B cell (primary cell): ENCODE results near the gene ZSCAN30. TPM values are rescaled to one million over a fixed set of nuclear protein-coding genes. Genes with fewer than 3 reads are reported as not detected.

Experiments
- ATAC-seq: fragments of 200-7000 bp; cut with Tn5 transposase; one replicate; pipeline ENCODE4 v1.10.0; 2021; ENCODE audit warnings: low read depth, mild to moderate bottlenecking, moderate number of reproducible peaks, moderate library complexity
- CTCF ChIA-PET: fragments of 350-600 bp; sonication (Branson Sonifier 250); formaldehyde crosslinking; loops from one replicate; lab custom pipeline; 2021; ENCODE audit warnings: antibody characterized with exemption, inconsistent platforms; lab: Charles Lee
- POLR2A ChIA-PET: fragments of 350-600 bp; sonication (Branson Sonifier 250); formaldehyde crosslinking; loops from one replicate; lab custom pipeline; 2021; ENCODE audit warnings: antibody characterized with exemption; lab: Charles Lee
- DNase-seq: peaks from one replicate; pipeline ENCODE4 v3.0.0; 2013
- H2AFZ ChIP-seq: 2 replicates; pipeline ENCODE4 v1.6.1; 2012; ENCODE audit warnings: mild to moderate bottlenecking, low read depth, low read length; ENCODE audit not compliant: insufficient read depth, poor library complexity, severe bottlenecking
- H3K27ac ChIP-seq, 2 donors: 1 replicate in 1 of 2; 2 replicates in 1 of 2; pipeline ENCODE4 v1.5.1; 2012 to 2013; ENCODE audit warnings: low read length in 2 of 2, mild to moderate bottlenecking in 2 of 2, moderate library complexity in 1 of 2
- H3K27me3 ChIP-seq, 4 experiments: fragments of 200-600 bp in 1 of 4; sonication (generic) in 1 of 4; replicated peaks in 1 of 4; 1 replicate in 2 of 4; 2 replicates in 2 of 4; pipeline versions ENCODE4 v1.6.1 to v1.7.0; 2013 to 2016; ENCODE audit warnings: low read length in 3 of 4, mild to moderate bottlenecking in 2 of 4, mixed read lengths in 1 of 4, moderate library complexity in 1 of 4; ENCODE audit not compliant: insufficient read depth in 4 of 4, control insufficient read depth in 3 of 4; ENCODE audit errors: control extremely low read depth in 1 of 4
- H3K36me3 ChIP-seq, 2 experiments: replicated peaks in 1 of 2; 1 replicate in 1 of 2; 2 replicates in 1 of 2; pipeline versions ENCODE4 v1.6.1 to v1.7.1; 2013; ENCODE audit warnings: low read length in 1 of 2; ENCODE audit not compliant: insufficient read depth in 2 of 2, control insufficient read depth in 1 of 2; ENCODE audit errors: control extremely low read depth in 1 of 2, extremely low read depth in 1 of 2
- H3K4me1 ChIP-seq, 2 donors: fragments of 200-600 bp in 1 of 2; sonication (generic) in 1 of 2; 1 replicate in 1 of 2; 2 replicates in 1 of 2; pipeline versions ENCODE4 v1.5.1 to v1.6.1; 2013 to 2017; ENCODE audit warnings: low read length in 2 of 2; ENCODE audit not compliant: control insufficient read depth in 2 of 2, insufficient read depth in 2 of 2
- H3K4me2 ChIP-seq: replicated peaks from 2 replicates; pipeline ENCODE3; 2012; ENCODE audit warnings: mild to moderate bottlenecking, low read depth, low read length; ENCODE audit not compliant: poor library complexity, severe bottlenecking
- H3K4me3 ChIP-seq, 5 experiments: fragments of 200-600 bp in 1 of 5; sonication (generic) in 1 of 5; 1 replicate in 3 of 5; 2 replicates in 2 of 5; pipeline versions ENCODE4 v1.5.1 to v1.7.0; 2011 to 2016; ENCODE audit warnings: low read length in 4 of 5, mild to moderate bottlenecking in 4 of 5, low read depth in 2 of 5, control low read depth in 1 of 5, moderate library complexity in 1 of 5; ENCODE audit not compliant: insufficient read depth in 1 of 5; ENCODE audit errors: control extremely low read depth in 1 of 5, extremely low read depth in 1 of 5
- H3K79me2 ChIP-seq: fragments of 200-600 bp; sonication (generic); one replicate; pipeline ENCODE4 v1.6.0; 2016; ENCODE audit warnings: low read length; ENCODE audit not compliant: control insufficient read depth, insufficient read depth
- H3K9ac ChIP-seq: fragments of 200-600 bp; sonication (generic); 2 replicates; pipeline ENCODE4 v1.6.1; 2017; ENCODE audit warnings: mild to moderate bottlenecking, low read length, moderate library complexity
- H3K9me3 ChIP-seq, 3 donors: one replicate each; pipeline versions ENCODE4 v1.6.1 to v1.7.1; 2013; ENCODE audit warnings: low read length in 2 of 3; ENCODE audit not compliant: control insufficient read depth in 2 of 3, insufficient read depth in 1 of 3; ENCODE audit errors: control extremely low read depth in 1 of 3
- H4K20me1 ChIP-seq: 2 replicates; pipeline ENCODE4 v1.6.0; 2012; ENCODE audit warnings: mild to moderate bottlenecking, low read length; ENCODE audit not compliant: insufficient read depth, control insufficient read depth, poor library complexity, severe bottlenecking
- H3K27ac Mint-ChIP-seq: one replicate; pipeline ENCODE4 v1.8.0; 2021; ENCODE audit warnings: mixed read lengths
- H3K27me3 Mint-ChIP-seq: one replicate; pipeline ENCODE4 v1.8.0; 2021; ENCODE audit warnings: mixed read lengths
- H3K4me1 Mint-ChIP-seq: one replicate; pipeline ENCODE4 v1.8.0; 2021; ENCODE audit warnings: mixed read lengths
- H3K4me3 Mint-ChIP-seq: one replicate; pipeline ENCODE4 v1.8.0; 2021; ENCODE audit warnings: mixed read lengths
- H3K9me3 Mint-ChIP-seq: one replicate; pipeline ENCODE4 v1.8.0; 2022; ENCODE audit warnings: mixed read lengths; ENCODE audit not compliant: insufficient read depth
- CTCF ChIP-seq: fragments of 200-600 bp; IDR thresholded peaks from one replicate; pipeline ENCODE4 v1.8.0; 2022; ENCODE audit warnings: antibody characterized with exemption, mild to moderate bottlenecking
- EZH2 ChIP-seq: IDR thresholded peaks from 2 replicates; pipeline ENCODE4 v1.6.1; 2012; ENCODE audit warnings: borderline replicate concordance, low read depth, mild to moderate bottlenecking, moderate library complexity, low read length; ENCODE audit not compliant: insufficient read depth, poor library complexity, severe bottlenecking
- WGBS: methylation state at CpG from one replicate; pipeline ENCODE4 v1.1.5; 2013; ENCODE audit warnings: missing lambda C conversion rate; ENCODE audit not compliant: insufficient coverage; 5-methylcytosine and 5-hydroxymethylcytosine counted together
- intact Hi-C: fragments of 100-400 bp; cut with micrococcal nuclease; formaldehyde crosslinking; loops from one replicate; pipeline ENCODE4 v1.10.0; 2022
- polyA plus RNA-seq: library from polyadenylated mRNA; depleted of rRNA; stranded (reverse); fragments of >200 nt; gene quantifications from 2 replicates; pipeline ENCODE4 v1.2.3, GENCODE V29; 2012
- total RNA-seq, 2 donors: library from RNA; stranded (reverse); fragments of 120-200 nt in 1 of 2; gene quantifications; 1 replicate in 1 of 2; 2 replicates in 1 of 2; pipeline versions ENCODE4 v1.2.3 to v1.2.4, GENCODE V29; 2013 to 2022

Gene ZSCAN30
- total and polyA plus RNA-seq, 2 donors (not counting 1 experiment from before 2014, with no cell fraction given): 11.0 to 37.3 TPM

GRCh38 chr18:35296060-35296459, 6.0 kb upstream of the ZSCAN30 start:
- 100% methylated on average over 1 of the region's 2 CpGs for WGBS

DNA sequence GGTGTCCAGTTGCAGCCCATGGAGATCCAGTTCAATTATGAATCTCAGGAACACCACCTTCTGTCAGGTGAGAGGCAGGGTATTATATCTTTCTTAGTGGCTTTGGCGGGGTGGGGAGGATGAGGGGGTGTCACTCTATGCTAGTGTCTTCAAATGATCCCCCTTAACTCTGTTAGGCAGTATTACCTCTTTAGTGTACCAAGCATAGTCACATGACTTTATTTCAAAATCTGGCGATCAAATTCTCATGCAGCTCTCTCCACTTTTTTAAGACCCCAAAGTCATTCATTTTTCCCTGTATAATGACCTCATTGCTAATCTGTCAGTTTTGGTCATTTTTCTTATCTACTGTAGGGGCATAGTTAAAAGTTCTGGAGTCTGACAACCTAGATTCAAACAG, 1.1 kb upstream of the ZSCAN30 start:
- CTCF ChIA-PET: interaction anchor here (0.9 kb wide), 1 partner anchor 27 kb away, joined by 3 read pairs; no protein-coding TSS in a partner anchor
- Histone ChIP-seq H3K4me2 (peak overlapping the region; percentile 81), H4K20me1 (peaks cover 3% of the 10 kb centered on the region), H3K79me2 (peaks cover 65% of the 10 kb centered on the region), H3K9me3 (peaks cover 0 to 4% (median 0%) of the 10 kb centered on the region in 3 donors), H3K36me3 (peaks cover 0 to 14% of the 10 kb centered on the region in 2 experiments), H3K27ac (peak overlapping the region in 1 of 2 donors; percentile 80), H2AFZ (peak overlapping the region; percentile 84), H3K9ac (peak overlapping the region; percentile 84), H3K27me3 (no peaks in the 10 kb centered on the region), H3K4me3 (peak overlapping the region in 3 of 5 experiments; percentile 85 to 92 (median 90)), H3K4me1 (peaks cover 14 to 16% of the 10 kb centered on the region in 2 donors)
- H3K9me3 Mint-ChIP-seq: no peaks in the 10 kb centered on the region
- WGBS: no CpG with 5 or more reads among the region's 2 CpGs
- intact Hi-C loops: loop anchor here (2.0 kb wide), 1 partner anchor 776 kb away; the partner anchor contains the start of gene RPRD1A
- peaks cover 45% of the 10 kb centered on the region for H3K4me1 Mint-ChIP-seq
- peak overlapping the region; percentile 98 for H3K27ac Mint-ChIP-seq
- DNase-seq (no peak), ATAC-seq (no peak)
- POLR2A ChIA-PET: no interaction called here
- no peaks in the 10 kb centered on the region for H3K27me3 Mint-ChIP-seq
- peak overlapping the region; percentile 100 for H3K4me3 Mint-ChIP-seq
- TF ChIP-seq CTCF: no peak
- no peak for TF ChIP-seq EZH2

More at GRCh38 chr18:35296060-35296459, 6.0 kb upstream of the ZSCAN30 start:
- no peak overlapping the region for H3K4me3 ChIP-seq
- no peak overlapping the region for H2AFZ ChIP-seq
- H4K20me1 ChIP-seq: peaks cover 5% of the 10 kb centered on the region
- H3K27ac Mint-ChIP-seq: no peak overlapping the region
- TF ChIP-seq EZH2: no peak
- peaks cover 2 to 13% (median 5%) of the 10 kb centered on the region in 3 donors for H3K9me3 ChIP-seq
- DNase-seq (no peak), ATAC-seq (no peak)
- no peak overlapping the region for H3K27ac ChIP-seq
- ChIA-PET CTCF (no interaction called here), POLR2A (no interaction called here)
- H3K4me3 Mint-ChIP-seq: no peak overlapping the region
- H3K9me3 Mint-ChIP-seq: peaks cover 12% of the 10 kb centered on the region
- no peak overlapping the region for H3K9ac ChIP-seq
- H3K4me1 ChIP-seq: peaks cover 2 to 3% of the 10 kb centered on the region in 2 donors
- H3K4me2 ChIP-seq: no peak overlapping the region
- peaks cover 8 to 41% of the 10 kb centered on the region in 2 experiments for H3K36me3 ChIP-seq
- intact Hi-C loops: no loop called here
- H3K79me2 ChIP-seq: peaks cover 72% of the 10 kb centered on the region
- no peaks in the 10 kb centered on the region for H3K27me3 ChIP-seq
- peaks cover 23% of the 10 kb centered on the region for H3K4me1 Mint-ChIP-seq
- no peaks in the 10 kb centered on the region for H3K27me3 Mint-ChIP-seq
